HG02642 (cell line): ENCODE measurements around the gene PPFIBP1.

Source experiments
- ATAC-seq: cut with Tn5 transposase; IDR thresholded peaks from one replicate; pipeline ENCODE4 v1.9.1; 2021; ENCODE audit warnings: mild to moderate bottlenecking; ENCODE audit not compliant: unreplicated experiment, poor library complexity

Gene PPFIBP1

DNA sequence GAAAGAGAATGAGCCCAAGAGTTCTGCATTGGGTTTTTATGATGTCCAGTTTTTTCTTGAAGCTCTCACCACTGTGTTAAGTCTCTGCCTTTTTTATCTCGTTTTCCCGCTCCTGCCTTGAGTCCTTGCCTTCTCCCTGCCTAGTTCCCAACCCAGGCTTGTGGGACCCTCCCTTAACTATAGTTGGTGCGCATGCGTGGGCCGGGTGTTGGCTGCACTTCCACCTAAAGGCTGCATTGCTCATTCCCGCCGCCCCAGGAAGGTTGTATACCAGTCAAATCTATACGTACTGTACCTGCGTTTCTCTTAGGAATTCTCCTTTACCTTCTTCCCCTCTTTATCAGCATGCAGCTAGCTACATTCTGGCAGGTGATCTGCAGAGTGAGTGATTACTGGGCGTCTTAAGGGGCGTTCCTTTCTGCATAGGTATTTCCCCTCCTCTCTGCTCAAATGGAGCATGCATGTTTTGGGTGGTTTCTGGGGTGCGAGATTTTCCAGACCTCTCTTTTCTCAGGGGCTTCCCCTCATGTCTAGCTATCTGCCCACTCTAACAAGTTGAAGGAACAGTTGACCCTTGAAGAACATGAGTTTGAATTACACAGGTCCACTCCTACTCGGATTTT is 165.7 kb downstream of the PPFIBP1 start:
- no peak for ATAC-seq

DNA sequence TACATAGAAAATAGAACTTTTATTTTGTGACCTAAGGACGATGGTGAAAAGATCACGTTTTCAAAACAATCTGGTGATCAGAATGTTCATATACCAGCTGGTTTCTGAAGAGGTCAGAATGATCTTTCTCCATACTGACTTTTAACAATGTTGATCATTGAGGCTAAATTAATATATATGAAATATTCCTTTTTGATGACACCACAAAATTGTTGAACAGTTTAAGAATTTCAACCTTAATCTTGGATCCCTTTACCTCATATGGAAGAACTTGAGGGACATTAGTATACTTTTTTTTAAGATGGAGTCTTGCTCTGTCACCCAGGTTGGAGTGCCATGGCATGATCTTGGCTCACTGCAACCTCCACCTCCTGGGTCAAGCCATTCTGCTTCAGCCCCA is 169.4 kb downstream of the PPFIBP1 start:
- ATAC-seq = no peak

DNA sequence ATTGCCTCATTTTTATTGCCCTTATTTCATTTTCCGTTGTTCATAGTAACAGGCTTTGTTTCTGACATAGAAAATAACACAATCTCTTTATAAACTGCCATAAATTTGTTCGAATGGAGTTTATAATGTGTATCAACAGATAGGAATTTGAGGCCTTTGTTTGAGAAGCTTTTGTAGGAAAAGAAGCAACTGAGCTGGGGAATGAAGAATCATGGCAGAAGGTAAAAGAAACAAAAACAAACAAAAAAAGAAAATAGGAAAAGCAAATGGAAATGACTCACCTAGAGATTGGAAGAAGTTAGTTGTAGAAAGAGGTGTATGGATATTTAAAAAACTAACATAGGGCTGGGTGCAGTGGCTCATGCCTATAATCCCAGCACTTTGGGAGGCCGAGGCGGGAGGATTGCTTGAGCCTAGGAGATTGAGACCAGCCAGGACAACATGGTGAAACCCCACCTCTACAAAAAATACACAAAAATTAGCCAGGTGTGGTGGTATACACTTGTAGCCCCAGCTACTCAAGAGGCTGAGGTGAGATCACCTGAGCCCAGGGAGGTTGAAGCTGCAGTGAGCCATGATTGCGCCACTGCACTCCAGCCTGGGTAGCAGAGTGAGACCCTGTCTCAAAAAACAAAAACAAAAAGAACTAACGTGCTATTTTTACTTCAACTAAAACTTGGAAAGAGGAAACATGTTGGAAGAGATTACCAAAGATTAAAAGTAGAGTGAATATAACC is 171.7 kb downstream of the PPFIBP1 start:
- no peak for ATAC-seq

DNA sequence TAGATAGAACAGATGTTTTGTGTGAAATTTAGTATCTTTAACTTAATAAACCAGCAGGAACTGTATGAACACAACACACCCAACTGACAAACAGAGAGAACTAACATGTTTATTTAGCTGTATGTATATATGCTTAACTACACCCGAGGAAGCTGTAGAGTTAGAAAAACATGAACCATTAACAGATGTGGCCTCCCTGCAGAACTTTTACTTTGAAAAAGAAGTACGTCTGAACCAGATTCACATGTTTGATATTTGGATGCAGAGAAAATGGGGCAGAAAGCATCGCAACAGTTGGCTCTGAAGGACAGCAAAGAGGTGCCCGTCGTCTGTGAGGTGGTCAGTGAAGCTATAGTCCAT is 172.3 kb downstream of the PPFIBP1 start, which contains the start of gene REP15:
Gene REP15, plus strand, starts transcription at position 155 of the 360 bp plus-strand sequence. Its CDS starts 116 bp downstream, at position 271.
- no peak for ATAC-seq

DNA sequence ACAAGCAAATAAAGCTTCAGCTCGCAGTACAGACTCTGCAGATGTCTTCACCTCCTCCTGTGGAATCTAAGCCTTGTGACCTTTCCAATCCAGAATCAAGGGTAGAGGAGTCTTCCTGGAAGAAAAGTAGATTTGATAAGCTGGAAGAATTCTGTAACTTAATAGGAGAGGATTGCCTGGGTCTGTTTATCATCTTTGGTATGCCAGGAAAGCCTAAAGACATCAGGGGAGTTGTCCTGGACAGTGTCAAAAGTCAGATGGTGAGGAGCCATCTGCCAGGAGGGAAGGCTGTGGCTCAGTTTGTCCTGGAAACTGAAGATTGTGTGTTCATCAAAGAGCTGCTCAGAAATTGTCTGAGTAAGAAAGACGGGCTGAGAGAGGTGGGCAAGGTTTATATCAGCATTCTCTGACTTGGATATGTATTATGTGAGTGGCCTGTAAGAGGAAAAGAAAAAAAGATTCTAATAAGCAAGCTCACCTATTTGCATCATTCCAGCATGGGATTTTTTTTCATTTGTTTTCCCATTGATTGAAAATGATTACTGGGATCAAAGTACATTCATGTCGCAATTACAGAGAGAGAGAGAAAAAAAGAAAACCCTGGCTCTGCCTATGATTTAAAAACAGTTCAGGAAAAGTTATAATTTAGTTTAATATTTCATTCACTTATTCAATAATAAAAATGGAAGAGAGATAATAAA is 173.0 kb downstream of the PPFIBP1 start:
- no peak for ATAC-seq

DNA sequence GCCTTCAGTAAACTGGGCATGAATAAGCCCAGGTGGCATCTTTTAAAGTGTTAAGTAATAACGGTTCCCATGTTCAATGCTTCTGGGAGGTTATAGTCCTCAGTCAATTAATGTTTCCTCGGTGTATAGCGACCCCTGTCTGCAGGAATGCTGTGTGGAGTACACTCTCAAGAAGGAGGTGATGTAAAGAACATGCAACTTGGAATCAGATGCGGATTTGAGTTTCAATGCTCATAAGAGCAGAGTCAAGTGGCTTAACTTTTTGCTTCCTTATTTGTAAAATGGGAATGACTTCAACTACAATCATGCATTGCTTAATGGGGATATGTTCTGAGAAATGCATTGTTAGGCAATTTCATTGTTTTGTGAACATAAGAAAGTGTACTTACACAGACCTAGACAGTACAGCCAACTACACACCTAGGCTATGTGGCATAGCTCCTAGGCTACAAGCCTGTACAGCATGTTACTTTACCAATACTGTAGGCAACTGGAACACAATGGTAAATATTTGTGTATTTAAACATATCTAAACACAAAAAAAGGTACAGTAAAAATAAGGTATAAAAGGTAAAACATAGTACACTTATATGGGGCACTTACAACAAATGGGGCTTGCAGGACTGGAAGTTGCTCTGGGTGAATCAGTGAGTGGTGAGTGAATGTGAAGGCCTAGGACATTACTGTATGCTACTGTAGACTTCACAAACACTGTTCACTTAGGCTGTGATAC is 179.9 kb downstream of the PPFIBP1 start:
- peak; percentile 86 for ATAC-seq

DNA sequence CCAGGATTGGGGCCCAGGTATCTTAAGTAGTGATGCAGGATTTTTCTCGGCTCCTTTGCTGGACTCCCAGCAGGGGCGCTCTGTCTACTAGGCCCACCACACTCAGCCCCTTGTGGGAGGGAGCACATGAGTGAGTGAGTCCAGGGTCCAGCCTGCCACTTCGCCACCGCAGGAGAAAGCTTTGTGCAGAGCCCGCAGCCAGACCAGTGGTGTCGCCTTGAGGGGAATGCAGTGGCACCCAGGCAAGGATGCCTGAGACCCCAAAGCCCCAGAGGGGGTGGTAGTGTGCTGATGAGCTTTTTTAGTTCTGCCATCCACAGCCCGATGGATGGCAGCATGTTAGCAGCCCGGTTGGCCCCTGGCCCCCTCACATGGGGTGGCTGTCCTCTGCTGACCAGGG is 181.3 kb downstream of the PPFIBP1 start:
- no peak for ATAC-seq

DNA sequence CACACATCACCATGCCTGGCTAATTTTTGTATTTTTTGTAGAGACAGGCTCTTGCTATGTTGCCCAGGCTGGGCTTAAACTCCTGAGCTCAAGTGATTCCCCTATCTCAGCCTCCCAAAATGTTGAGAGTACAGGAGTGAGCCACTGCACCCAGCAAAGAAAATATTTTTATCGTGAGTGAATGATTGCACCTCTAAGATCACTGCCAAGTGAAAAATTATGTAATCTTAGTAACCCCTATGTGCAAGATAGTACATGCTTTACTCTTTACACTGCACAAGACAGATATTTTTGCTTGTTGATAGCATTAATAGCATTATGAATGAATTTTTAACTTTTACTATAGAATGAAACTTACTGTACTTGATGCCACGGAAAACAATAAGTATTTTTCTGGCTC is 183.2 kb downstream of the PPFIBP1 start:
- ATAC-seq = no peak

DNA sequence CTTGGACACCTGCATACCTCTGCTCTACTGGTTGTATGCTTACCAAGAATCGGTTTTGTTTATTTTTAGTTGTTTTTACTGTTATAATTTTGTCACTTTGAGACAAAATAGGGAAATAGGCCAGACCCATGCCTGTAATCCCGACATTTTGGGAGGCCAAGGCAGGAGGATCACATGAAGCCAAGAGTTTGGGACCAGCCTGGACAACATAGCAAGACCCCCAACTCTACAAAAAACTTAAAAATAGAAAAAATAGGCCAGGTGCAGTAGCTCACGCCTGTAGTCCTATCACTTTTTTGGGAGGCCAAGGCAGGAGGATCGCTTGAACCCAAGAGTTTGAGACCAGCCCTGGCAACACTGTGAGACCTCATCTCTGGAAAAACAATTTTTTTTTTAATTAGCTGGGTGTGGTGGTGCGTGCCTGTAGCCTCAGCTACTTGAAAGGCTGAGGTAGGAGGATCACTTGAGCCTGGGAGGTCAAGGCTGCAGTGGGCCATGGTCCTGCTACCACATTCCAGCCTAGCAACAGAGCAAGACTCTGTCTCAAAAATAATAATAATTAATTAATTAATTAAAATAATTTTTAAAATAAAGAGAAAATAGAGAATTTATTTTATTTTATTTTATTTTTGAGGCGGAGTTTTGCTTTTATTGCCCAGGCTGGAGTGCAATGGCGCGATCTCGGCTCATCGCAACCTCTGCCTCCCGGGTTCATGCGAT is 185.4 kb downstream of the PPFIBP1 start:
- ATAC-seq = no peak

DNA sequence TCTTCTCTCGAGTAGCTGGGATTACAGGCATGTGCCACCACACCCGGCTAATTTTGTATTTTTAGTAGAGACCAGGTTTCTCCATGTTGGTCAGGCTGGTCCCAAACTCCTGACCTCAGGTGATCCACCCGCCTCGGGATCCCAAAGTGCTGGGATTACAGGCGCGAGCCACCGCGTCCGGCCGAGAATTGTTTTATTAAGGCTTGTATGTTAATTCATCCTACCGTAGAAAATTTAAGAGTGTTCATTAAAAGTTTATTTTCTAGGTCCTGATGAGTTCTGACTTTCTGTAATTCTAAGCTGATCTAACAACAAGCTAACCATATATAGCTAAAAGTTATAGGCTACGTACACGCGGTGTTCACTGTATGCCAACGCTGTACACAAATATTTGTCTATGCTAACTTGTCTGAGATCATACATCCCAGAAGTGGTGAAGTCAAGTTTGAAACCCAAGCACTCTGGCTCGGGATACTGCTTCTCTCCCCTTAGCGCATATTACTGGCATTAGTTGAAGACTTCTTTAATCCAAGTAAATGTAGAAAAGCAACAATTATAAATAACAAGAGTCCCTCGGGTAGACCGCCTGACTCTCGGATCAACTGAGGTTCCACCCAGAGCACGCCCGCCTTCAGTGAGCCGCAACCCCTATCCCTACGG is 186.1 kb downstream of the PPFIBP1 start:
- peak; percentile 45 for ATAC-seq

DNA sequence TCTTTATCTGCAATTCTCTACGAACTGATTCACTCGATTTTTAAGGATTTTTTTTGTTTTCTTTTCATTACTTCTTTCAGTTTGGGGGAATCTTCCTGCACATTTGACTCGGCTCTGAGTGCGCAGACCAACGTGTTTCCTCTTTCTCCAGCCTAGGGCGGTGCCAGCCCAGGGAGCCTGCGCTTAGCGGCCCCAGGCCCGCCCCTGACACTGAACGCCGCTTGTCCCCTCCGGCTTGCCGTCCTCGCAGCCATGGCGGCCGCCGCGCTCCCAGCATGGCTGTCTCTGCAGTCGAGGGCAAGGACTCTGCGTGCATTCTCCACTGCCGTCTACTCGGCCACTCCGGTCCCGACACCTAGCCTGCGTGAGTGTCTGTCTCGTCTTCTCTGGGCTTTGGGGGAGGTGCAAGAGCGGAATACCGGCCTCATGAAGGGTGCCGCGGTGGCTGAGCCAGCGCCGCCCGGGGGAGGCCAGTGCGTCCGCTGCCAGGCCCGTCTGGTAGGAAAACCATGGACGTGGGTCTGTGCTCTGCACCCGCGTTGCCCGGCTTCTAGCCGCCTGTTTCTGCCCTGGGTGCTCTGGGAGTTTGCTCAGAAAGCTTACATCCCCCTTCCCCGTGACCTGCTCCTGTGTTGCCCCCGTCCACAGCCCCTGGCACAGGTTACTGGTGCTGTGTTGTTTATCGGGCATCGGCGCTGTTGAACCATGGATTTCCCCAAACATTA is 186.7 kb downstream of the PPFIBP1 start, which contains the start of gene MRPS35:
Gene MRPS35, plus strand, starts transcription at position 241 of the 725 bp plus-strand sequence. Its CDS starts 12 bp downstream, at position 253.
- ATAC-seq = peak; percentile 97

DNA sequence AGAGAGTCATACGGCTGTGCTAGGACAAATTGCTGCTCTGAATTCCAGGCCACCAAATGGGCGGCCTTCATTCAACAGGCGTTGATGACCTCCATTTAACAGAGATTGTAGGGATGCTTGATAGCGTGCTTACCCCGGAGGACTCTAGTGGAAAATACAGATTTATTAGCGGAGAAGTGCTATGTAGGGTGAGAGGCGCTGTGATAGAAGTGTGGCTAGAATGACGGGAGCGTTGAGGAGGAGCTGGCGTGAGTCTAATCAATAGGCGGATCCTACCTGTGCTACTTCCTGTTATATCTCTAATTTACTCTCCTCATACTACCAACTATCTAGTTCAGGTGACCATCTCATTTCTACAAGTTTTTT is 187.3 kb downstream of the PPFIBP1 start:
- peak; percentile 20 for ATAC-seq

DNA sequence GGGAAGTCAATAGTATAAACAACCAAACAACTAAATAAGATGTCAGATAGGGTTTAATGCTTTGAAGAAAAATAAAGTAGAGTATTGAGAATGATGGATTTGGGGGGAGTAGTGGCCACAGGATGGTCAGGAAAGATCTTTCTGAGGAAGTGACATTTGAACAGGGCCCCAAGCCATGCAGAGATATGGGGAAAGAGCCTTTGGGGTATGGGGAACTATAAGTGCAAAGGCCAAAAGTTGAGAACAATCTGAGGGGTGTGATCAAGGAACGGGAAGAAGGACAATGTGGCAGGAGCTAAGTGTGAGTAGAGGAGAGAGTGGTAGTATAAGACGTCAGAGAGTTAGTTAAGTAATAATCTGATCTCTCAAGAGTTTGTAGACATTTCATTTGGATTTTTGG is 188.0 kb downstream of the PPFIBP1 start:
- ATAC-seq = no peak

DNA sequence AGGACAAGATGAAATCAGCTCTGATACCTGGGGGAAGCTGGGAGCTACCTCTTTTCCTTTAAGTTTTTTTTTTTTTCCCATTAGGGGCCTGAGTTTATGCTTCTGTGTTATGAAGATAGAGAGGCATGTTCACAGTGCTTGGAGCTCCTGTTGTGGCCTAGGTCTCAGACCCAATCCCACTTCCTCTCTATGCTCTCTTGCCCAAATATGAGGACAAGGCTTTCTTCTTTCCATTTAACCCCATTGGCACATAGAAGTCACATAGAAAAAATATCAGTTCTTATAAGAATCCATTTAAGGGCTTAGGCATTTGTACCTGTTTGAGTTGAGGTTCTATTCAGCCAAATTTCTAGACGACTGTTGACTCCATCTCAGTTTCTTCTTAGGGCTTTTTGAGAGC is 199.2 kb downstream of the PPFIBP1 start:
- ATAC-seq = no peak

DNA sequence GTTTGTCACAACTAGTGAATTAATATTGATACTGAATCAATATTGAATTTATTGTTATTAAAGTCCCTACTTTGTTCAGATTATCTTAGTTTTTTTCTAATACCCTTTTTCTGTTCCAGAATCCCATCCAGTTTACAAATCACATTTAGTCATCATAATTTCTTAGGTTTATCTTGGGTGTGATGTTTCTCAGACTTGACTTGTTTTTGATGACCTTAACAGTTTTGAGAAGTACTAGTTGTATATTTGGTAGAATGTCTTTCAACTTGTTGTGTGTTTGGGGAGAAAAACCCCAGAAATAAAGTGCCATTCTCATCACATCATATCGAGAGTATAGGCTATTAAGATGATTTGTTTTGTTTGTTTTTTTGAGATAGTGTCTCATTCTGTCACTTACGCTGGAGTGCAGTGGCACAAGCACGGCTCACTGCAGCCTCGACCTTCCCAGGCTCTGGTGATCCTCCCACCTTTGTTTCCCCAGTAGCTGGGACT is 206.1 kb downstream of the PPFIBP1 start:
- no peak for ATAC-seq

DNA sequence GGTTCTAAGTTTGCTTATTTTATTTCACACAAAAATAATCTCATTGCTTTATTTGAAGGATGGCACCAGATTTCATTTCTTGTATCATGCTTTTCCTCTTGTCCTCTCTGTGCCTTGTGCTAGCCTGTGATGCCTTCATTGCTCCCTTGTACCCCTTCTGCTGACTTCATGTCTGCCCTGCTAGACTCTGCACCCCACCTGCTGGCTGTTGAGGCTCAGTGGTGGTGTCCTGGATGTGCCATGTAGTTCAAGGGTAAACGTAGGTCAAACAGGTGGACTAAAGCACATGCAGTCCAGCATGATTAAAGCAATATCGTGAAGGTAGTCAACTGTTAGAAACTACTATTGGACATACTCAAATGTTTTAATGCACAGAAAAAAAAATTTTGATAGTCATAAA is 208.3 kb downstream of the PPFIBP1 start:
- ATAC-seq = no peak

DNA sequence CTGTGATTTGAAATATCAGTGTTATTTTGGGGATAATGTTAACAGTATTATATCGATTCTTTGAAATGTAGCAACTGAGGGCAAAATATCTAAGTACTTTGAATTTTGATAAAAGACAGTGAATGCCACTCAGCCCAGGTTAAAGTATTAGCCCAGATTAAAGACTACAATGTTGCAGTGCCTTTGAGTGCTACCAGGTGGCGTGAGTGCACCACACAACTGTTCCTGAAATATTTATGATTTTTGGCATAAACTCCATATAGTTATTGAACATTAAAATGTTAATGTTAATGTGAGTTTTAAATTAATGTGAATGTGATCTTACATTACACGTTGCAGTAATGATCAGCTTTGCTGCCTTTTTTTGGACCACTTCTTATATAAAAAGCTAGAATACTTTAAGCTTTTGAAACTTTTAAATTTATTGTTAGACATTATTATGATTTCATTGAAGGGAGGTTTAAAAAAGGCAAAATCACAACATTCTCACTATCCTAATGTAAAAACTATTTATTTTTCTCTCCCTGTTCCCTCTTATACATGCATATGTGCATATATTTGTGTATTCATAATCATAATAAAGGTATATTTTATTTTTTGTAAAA is 209.1 kb downstream of the PPFIBP1 start:
- no peak for ATAC-seq

DNA sequence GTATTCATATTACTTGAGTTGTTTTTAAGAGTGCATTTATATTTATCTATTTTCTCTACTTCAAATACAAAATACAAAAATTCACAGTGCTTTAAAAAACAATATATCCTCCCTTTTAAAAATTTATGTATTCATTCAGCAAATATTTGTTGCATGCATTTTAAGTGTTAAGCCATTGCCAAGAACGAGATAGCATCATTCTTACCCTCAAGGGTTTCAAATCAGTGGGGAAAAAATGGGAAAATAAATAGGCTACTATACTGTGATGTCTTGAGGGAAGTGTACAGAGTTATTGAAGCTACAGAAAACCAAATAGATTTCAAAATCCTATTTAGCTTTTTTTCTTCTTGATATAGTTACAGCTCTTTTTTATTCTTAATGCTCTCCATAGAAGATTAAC is 209.8 kb downstream of the PPFIBP1 start:
- ATAC-seq = no peak
